ENCODE measurements around the gene ANKRD1. TPM values are rescaled to one million over a fixed set of nuclear protein-coding genes. Genes with fewer than 3 reads are reported as not detected.
A peak's percentile ranks its signal among the peaks of the same experiment; 100 is the strongest.

ANKRD1 gene
- total RNA-seq, 1 donor from 2014 or later: 47.5 TPM

DNA sequence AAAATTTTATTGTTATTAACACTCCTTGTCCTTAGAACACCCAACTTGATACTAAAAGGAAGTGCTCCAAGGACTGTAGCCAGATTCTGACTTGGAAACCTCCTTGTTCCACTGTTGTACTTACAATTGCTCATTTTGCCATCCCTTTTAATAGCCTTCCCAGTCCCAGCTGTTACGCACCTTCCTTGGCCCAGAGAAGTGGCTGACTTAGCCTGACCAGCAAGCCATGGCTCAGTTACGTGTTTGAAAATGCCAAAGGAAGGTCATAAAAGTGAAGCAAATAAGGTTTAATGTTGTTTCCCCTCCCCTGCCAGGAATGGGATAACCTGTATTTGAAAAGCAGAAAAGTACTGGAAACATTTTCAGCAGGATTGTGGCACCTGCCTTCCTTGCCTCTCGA is 3.7 kb upstream of the ANKRD1 start:
- H3K36me3 ChIP-seq: no peaks in the 10 kb centered on the region
- H3K4me1 ChIP-seq: peaks cover under 1% of the 10 kb centered on the region
- H3K27ac ChIP-seq: no peak overlapping the region
- ATAC-seq (no peak), DNase-seq (no peak)
- H3K27me3 ChIP-seq (ENCODE audit: low read depth): peaks cover 5% of the 10 kb centered on the region
- intact Hi-C loops (cut with DNase I): no loop called here
- H3K9me3 ChIP-seq: no peaks in the 10 kb centered on the region
- H3K4me3 ChIP-seq: no peak overlapping the region
- TF ChIP-seq, protein P1, sequence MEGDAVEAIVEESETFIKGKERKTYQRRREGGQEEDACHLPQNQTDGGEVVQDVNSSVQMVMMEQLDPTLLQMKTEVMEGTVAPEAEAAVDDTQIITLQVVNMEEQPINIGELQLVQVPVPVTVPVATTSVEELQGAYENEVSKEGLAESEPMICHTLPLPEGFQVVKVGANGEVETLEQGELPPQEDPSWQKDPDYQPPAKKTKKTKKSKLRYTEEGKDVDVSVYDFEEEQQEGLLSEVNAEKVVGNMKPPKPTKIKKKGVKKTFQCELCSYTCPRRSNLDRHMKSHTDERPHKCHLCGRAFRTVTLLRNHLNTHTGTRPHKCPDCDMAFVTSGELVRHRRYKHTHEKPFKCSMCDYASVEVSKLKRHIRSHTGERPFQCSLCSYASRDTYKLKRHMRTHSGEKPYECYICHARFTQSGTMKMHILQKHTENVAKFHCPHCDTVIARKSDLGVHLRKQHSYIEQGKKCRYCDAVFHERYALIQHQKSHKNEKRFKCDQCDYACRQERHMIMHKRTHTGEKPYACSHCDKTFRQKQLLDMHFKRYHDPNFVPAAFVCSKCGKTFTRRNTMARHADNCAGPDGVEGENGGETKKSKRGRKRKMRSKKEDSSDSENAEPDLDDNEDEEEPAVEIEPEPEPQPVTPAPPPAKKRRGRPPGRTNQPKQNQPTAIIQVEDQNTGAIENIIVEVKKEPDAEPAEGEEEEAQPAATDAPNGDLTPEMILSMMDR (IDR thresholded peaks at IDR 0.05): no peak

DNA sequence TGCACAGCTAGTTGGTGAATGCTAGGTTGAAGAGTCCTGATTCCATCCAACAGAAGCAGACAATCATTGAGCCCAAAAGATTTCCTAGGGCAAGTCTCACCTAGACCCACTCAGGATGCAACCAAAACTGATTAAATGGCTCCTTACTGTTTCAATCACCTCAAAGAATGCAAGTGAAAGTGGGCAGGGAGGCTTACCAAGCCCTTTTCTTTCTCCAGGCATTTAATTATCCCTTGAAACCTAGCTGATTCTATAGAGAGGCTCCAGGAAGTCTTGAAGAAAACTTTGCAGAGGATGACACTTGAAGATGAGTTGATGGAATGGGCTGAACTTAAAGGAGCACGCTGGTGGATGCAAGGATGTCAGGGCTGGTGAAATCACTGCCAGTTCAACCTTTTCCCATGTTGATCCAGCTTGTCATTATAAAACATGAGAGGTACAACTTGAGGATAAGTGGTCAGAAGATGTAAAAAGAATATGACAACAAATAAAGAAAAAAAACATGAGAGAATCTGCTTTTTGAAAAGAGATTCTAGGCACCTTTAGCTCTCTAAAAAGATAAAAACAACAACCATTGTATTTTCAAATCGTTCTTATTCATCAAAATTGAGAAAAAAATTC is 2.3 kb upstream of the ANKRD1 start:
- H3K27me3 ChIP-seq (ENCODE audit: low read depth): peaks cover 5% of the 10 kb centered on the region
- DNase-seq: no peak
- H3K9me3 ChIP-seq: no peaks in the 10 kb centered on the region
- no peak overlapping the region for H3K27ac ChIP-seq
- no peak overlapping the region for H3K4me3 ChIP-seq
- ATAC-seq: no peak
- intact Hi-C loops (cut with DNase I): no loop called here
- no peaks in the 10 kb centered on the region for H3K36me3 ChIP-seq
- TF ChIP-seq, protein P1 (IDR thresholded peaks at IDR 0.05): no peak
- H3K4me1 ChIP-seq: no peaks in the 10 kb centered on the region

DNA sequence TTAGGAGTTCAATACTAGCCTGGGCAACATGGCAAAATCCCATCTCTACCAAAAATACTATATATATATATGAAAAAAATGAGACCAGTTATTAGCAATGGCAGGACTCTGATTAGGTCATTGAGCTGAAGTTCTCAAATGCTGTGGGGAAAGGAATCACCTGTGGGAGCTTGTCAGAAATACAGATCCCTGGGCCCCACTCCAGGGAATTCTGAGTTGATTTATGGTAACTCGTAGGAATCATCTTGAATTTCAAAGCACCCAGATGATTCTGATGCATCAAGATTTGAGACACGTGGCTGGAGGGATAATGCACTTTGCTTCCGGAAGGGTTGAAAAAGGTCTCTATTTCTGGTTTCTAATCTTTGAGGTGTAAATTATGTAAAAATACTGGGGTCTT is 1.0 kb upstream of the ANKRD1 start:
- Histone ChIP-seq H3K4me3 (no peak overlapping the region), H3K27ac (peak overlapping the region; percentile 15), H3K36me3 (no peaks in the 10 kb centered on the region), H3K4me1 (no peaks in the 10 kb centered on the region), H3K27me3 (ENCODE audit: low read depth) (peaks cover 5% of the 10 kb centered on the region), H3K9me3 (no peaks in the 10 kb centered on the region)
- ATAC-seq (no peak), DNase-seq (no peak)
- intact Hi-C loops (cut with DNase I): no loop called here
- TF ChIP-seq, protein P1 (IDR thresholded peaks at IDR 0.05): no peak

DNA sequence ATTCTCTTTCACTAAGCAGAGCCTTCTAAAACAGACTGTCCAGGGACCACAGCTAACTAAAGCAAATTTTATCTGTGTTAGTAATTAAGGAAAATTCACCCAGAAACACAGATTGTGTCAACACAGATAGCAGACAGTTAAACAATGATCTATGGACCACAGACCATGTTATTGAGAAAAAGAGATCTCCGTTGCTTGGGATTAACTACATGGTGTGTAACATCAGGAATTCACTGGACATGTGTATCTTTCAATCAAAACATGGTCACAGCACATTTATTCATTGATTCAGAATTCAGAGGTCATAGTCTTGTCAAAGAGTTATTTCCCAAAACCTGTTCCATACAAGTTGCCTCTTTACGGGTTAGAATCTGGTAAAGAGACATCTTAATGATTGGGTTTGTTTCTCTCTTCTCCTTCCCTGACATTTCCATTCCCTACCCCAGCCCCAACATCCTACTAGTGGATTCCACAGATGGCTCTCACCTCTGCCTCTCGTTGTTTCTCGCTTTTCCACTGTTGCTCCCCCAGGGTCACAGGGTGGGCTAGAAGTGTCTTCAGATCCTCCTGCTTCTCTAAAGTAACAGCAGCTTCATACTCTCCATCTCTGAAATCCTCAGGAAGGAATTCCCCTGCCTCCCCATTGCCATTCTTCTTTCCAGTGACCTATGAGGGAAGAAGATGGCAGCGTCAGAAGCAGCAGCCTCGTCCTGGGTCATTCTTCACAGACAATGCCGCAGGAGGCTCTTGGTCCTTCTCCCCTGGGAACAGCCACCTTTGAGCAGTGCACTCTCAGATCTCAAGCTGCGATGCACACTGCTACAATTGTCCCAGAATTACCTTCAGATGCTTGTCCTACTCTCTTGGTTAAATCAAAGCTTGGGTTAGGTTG is 958 bp downstream of the ANKRD1 start:
- H3K4me3 ChIP-seq: no peak overlapping the region
- DNase-seq (no peak), ATAC-seq (no peak)
- no peaks in the 10 kb centered on the region for H3K36me3 ChIP-seq
- intact Hi-C loops (cut with DNase I): no loop called here
- H3K9me3 ChIP-seq: no peaks in the 10 kb centered on the region
- no peak overlapping the region for H3K27ac ChIP-seq
- TF ChIP-seq, protein P1 (IDR thresholded peaks at IDR 0.05): no peak
- H3K27me3 ChIP-seq (ENCODE audit: low read depth): peaks cover 5% of the 10 kb centered on the region
- H3K4me1 ChIP-seq: no peaks in the 10 kb centered on the region

DNA sequence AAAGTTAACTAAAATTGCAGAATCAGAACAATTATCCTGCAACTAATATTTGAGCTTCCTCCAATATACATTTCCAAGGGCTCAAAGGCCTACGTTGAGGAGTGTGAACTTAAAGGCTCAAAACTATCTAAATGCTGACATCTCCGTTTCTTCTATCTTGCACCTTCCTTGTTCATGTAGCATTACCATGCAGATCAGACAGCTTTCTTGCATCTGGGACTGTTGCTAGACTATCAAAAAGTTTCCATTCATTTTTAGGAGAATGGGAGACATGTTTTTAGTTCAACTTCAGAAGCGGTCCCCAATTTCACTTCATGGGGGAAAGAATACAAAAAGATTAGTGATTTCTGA is 2.9 kb downstream of the ANKRD1 start:
- DNase-seq (no peak), ATAC-seq (no peak)
- Histone ChIP-seq H3K27me3 (ENCODE audit: low read depth) (peaks cover 5% of the 10 kb centered on the region), H3K27ac (no peak overlapping the region), H3K4me3 (no peak overlapping the region), H3K9me3 (no peaks in the 10 kb centered on the region), H3K4me1 (no peaks in the 10 kb centered on the region), H3K36me3 (no peaks in the 10 kb centered on the region)
- intact Hi-C loops (cut with DNase I): no loop called here
- TF ChIP-seq, protein P1 (IDR thresholded peaks at IDR 0.05): no peak

All from lower lobe of right lung (tissue), 2 donors.